ENCODE data around the gene LINC00305.

LINC00305 gene

GRCh38 chr18:64095056-64095455 lies 53.8 kb downstream of the LINC00305 start:
- Histone ChIP-seq H3K36me3 (ENCODE audit: control insufficient read depth, insufficient read depth, low read length) (no peaks in the 10 kb centered on the region), H3K9me3 (ENCODE audit: control insufficient read depth, low read length) (no peaks in the 10 kb centered on the region), H3K27ac (ENCODE audit: insufficient read depth, low read length, poor library complexity, severe bottlenecking) (no peak overlapping the region), H3K27me3 (replicated peaks; ENCODE audit: control insufficient read depth, insufficient read depth, low read length, poor library complexity, severe bottlenecking) (no peaks in the 10 kb centered on the region), H3K4me1 (ENCODE audit: control insufficient read depth, insufficient read depth, low read length, poor library complexity, severe bottlenecking) (no peaks in the 10 kb centered on the region), H3K4me3 (ENCODE audit: insufficient read depth, low read depth, low read length, poor library complexity, severe bottlenecking) (no peak overlapping the region)
- DNase-seq: no peak

GRCh38 chr18:64094210-64094609 lies 54.7 kb downstream of the LINC00305 start:
- Histone ChIP-seq H3K27ac (ENCODE audit: insufficient read depth, low read length, poor library complexity, severe bottlenecking) (no peak overlapping the region), H3K4me3 (ENCODE audit: insufficient read depth, low read depth, low read length, poor library complexity, severe bottlenecking) (no peak overlapping the region), H3K36me3 (ENCODE audit: control insufficient read depth, insufficient read depth, low read length) (no peaks in the 10 kb centered on the region), H3K4me1 (ENCODE audit: control insufficient read depth, insufficient read depth, low read length, poor library complexity, severe bottlenecking) (no peaks in the 10 kb centered on the region), H3K9me3 (ENCODE audit: control insufficient read depth, low read length) (no peaks in the 10 kb centered on the region), H3K27me3 (replicated peaks; ENCODE audit: control insufficient read depth, insufficient read depth, low read length, poor library complexity, severe bottlenecking) (no peaks in the 10 kb centered on the region)
- DNase-seq: no peak

- H3K4me3 ChIP-seq (ENCODE audit: insufficient read depth, low read depth, low read length, poor library complexity, severe bottlenecking): no peak overlapping the region
These were observed 57.4 kb downstream of the LINC00305 start for GRCh38 chr18:64091526-64091925.

GRCh38 chr18:64090876-64091275 lies 58.0 kb downstream of the LINC00305 start:
- Histone ChIP-seq H3K9me3 (ENCODE audit: control insufficient read depth, low read length) (no peaks in the 10 kb centered on the region), H3K27ac (ENCODE audit: insufficient read depth, low read length, poor library complexity, severe bottlenecking) (no peak overlapping the region), H3K4me1 (ENCODE audit: control insufficient read depth, insufficient read depth, low read length, poor library complexity, severe bottlenecking) (no peaks in the 10 kb centered on the region), H3K27me3 (replicated peaks; ENCODE audit: control insufficient read depth, insufficient read depth, low read length, poor library complexity, severe bottlenecking) (no peaks in the 10 kb centered on the region), H3K4me3 (ENCODE audit: insufficient read depth, low read depth, low read length, poor library complexity, severe bottlenecking) (no peak overlapping the region), H3K36me3 (ENCODE audit: control insufficient read depth, insufficient read depth, low read length) (no peaks in the 10 kb centered on the region)
- no peak for DNase-seq

More at GRCh38 chr18:64091526-64091925, 57.4 kb downstream of the LINC00305 start:
- Histone ChIP-seq H3K4me1 (ENCODE audit: control insufficient read depth, insufficient read depth, low read length, poor library complexity, severe bottlenecking) (no peaks in the 10 kb centered on the region), H3K27ac (ENCODE audit: insufficient read depth, low read length, poor library complexity, severe bottlenecking) (no peak overlapping the region), H3K27me3 (replicated peaks; ENCODE audit: control insufficient read depth, insufficient read depth, low read length, poor library complexity, severe bottlenecking) (no peaks in the 10 kb centered on the region), H3K9me3 (ENCODE audit: control insufficient read depth, low read length) (no peaks in the 10 kb centered on the region), H3K36me3 (ENCODE audit: control insufficient read depth, insufficient read depth, low read length) (no peaks in the 10 kb centered on the region)
- DNase-seq: no peak

GRCh38 chr18:64083916-64084315 lies 65.0 kb downstream of the LINC00305 start:
- DNase-seq: no peak
- Histone ChIP-seq H3K36me3 (ENCODE audit: control insufficient read depth, insufficient read depth, low read length) (no peaks in the 10 kb centered on the region), H3K4me3 (ENCODE audit: insufficient read depth, low read depth, low read length, poor library complexity, severe bottlenecking) (no peak overlapping the region), H3K9me3 (ENCODE audit: control insufficient read depth, low read length) (no peaks in the 10 kb centered on the region), H3K27me3 (replicated peaks; ENCODE audit: control insufficient read depth, insufficient read depth, low read length, poor library complexity, severe bottlenecking) (no peaks in the 10 kb centered on the region), H3K27ac (ENCODE audit: insufficient read depth, low read length, poor library complexity, severe bottlenecking) (no peak overlapping the region), H3K4me1 (ENCODE audit: control insufficient read depth, insufficient read depth, low read length, poor library complexity, severe bottlenecking) (no peaks in the 10 kb centered on the region)

DNA sequence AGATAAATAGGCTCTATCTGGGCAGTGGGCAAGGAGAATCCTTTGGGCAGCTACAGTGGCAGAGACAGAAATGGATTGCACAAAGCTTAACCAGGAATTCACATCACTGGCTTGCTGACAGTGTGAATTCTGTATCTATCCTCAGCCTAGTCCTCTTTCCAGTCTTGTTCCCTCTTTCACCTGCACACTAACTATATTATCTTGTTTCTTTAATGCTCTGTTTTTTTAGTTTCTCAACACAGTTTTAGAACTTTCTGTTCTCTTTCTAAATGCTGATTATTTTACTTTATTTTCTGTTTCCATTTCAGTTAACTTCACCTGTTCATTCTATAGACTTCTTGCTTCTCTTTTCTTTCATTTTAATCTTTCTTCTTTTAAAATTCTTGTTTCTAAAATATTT lies 66.4 kb downstream of the LINC00305 start:
- no peak for DNase-seq
- H3K9me3 ChIP-seq (ENCODE audit: control insufficient read depth, low read length): no peaks in the 10 kb centered on the region
- H3K27me3 ChIP-seq (replicated peaks; ENCODE audit: control insufficient read depth, insufficient read depth, low read length, poor library complexity, severe bottlenecking): no peaks in the 10 kb centered on the region

GRCh38 chr18:64082054-64082453 lies 66.8 kb downstream of the LINC00305 start:
- Histone ChIP-seq H3K27me3 (replicated peaks; ENCODE audit: control insufficient read depth, insufficient read depth, low read length, poor library complexity, severe bottlenecking) (no peaks in the 10 kb centered on the region), H3K4me3 (ENCODE audit: insufficient read depth, low read depth, low read length, poor library complexity, severe bottlenecking) (no peak overlapping the region), H3K36me3 (ENCODE audit: control insufficient read depth, insufficient read depth, low read length) (no peaks in the 10 kb centered on the region), H3K4me1 (ENCODE audit: control insufficient read depth, insufficient read depth, low read length, poor library complexity, severe bottlenecking) (no peaks in the 10 kb centered on the region), H3K27ac (ENCODE audit: insufficient read depth, low read length, poor library complexity, severe bottlenecking) (no peak overlapping the region), H3K9me3 (ENCODE audit: control insufficient read depth, low read length) (no peaks in the 10 kb centered on the region)
- no peak for DNase-seq

More for the DNA sequence above, 66.4 kb downstream of the LINC00305 start:
- no peak overlapping the region for H3K27ac ChIP-seq (ENCODE audit: insufficient read depth, low read length, poor library complexity, severe bottlenecking)
- no peak overlapping the region for H3K4me3 ChIP-seq (ENCODE audit: insufficient read depth, low read depth, low read length, poor library complexity, severe bottlenecking)
- no peaks in the 10 kb centered on the region for H3K4me1 ChIP-seq (ENCODE audit: control insufficient read depth, insufficient read depth, low read length, poor library complexity, severe bottlenecking)
- H3K36me3 ChIP-seq (ENCODE audit: control insufficient read depth, insufficient read depth, low read length): no peaks in the 10 kb centered on the region

- Histone ChIP-seq H3K9me3 (ENCODE audit: control insufficient read depth, low read length) (no peaks in the 10 kb centered on the region), H3K4me1 (ENCODE audit: control insufficient read depth, insufficient read depth, low read length, poor library complexity, severe bottlenecking) (no peaks in the 10 kb centered on the region), H3K27ac (ENCODE audit: insufficient read depth, low read length, poor library complexity, severe bottlenecking) (no peak overlapping the region), H3K4me3 (ENCODE audit: insufficient read depth, low read depth, low read length, poor library complexity, severe bottlenecking) (no peak overlapping the region), H3K27me3 (replicated peaks; ENCODE audit: control insufficient read depth, insufficient read depth, low read length, poor library complexity, severe bottlenecking) (no peaks in the 10 kb centered on the region), H3K36me3 (ENCODE audit: control insufficient read depth, insufficient read depth, low read length) (no peaks in the 10 kb centered on the region)
- DNase-seq: no peak
These were observed 74.9 kb downstream of the LINC00305 start for GRCh38 chr18:64073971-64074370.

DNA sequence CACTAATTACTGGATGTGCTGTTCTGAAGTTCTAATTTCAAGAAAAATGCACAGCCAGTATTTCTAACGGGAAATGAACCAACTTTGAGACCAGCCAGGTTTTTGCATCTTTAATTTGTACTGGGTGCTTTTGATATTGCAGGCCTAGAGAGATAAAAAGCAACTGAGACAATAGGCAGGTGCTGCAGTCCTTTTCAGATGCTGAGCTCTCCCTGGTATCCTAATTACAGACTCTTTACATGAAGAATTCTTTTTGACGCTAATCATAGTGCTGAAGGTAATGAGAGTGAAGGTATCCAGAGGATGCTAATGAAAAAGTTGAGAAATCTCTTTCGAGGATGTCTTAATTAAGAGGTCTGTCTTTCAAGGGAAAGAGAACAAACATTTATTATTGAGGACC lies 93.9 kb downstream of the LINC00305 start:
- Histone ChIP-seq H3K27ac (ENCODE audit: insufficient read depth, low read length, poor library complexity, severe bottlenecking) (no peak overlapping the region), H3K4me3 (ENCODE audit: insufficient read depth, low read depth, low read length, poor library complexity, severe bottlenecking) (no peak overlapping the region), H3K27me3 (replicated peaks; ENCODE audit: control insufficient read depth, insufficient read depth, low read length, poor library complexity, severe bottlenecking) (no peaks in the 10 kb centered on the region), H3K36me3 (ENCODE audit: control insufficient read depth, insufficient read depth, low read length) (no peaks in the 10 kb centered on the region), H3K9me3 (ENCODE audit: control insufficient read depth, low read length) (no peaks in the 10 kb centered on the region), H3K4me1 (ENCODE audit: control insufficient read depth, insufficient read depth, low read length, poor library complexity, severe bottlenecking) (no peaks in the 10 kb centered on the region)
- no peak for DNase-seq

- no peaks in the 10 kb centered on the region for H3K27me3 ChIP-seq (replicated peaks; ENCODE audit: control insufficient read depth, insufficient read depth, low read length, poor library complexity, severe bottlenecking)
- H3K4me1 ChIP-seq (ENCODE audit: control insufficient read depth, insufficient read depth, low read length, poor library complexity, severe bottlenecking): no peaks in the 10 kb centered on the region
- DNase-seq: no peak
- no peak overlapping the region for H3K4me3 ChIP-seq (ENCODE audit: insufficient read depth, low read depth, low read length, poor library complexity, severe bottlenecking)
- no peaks in the 10 kb centered on the region for H3K9me3 ChIP-seq (ENCODE audit: control insufficient read depth, low read length)
- no peak overlapping the region for H3K27ac ChIP-seq (ENCODE audit: insufficient read depth, low read length, poor library complexity, severe bottlenecking)
- no peaks in the 10 kb centered on the region for H3K36me3 ChIP-seq (ENCODE audit: control insufficient read depth, insufficient read depth, low read length)
These were observed 95.6 kb downstream of the LINC00305 start for GRCh38 chr18:64053246-64053645.

- Histone ChIP-seq H3K4me3 (ENCODE audit: insufficient read depth, low read depth, low read length, poor library complexity, severe bottlenecking) (no peak overlapping the region), H3K27me3 (replicated peaks; ENCODE audit: control insufficient read depth, insufficient read depth, low read length, poor library complexity, severe bottlenecking) (no peaks in the 10 kb centered on the region), H3K27ac (ENCODE audit: insufficient read depth, low read length, poor library complexity, severe bottlenecking) (no peak overlapping the region), H3K9me3 (ENCODE audit: control insufficient read depth, low read length) (no peaks in the 10 kb centered on the region), H3K4me1 (ENCODE audit: control insufficient read depth, insufficient read depth, low read length, poor library complexity, severe bottlenecking) (no peaks in the 10 kb centered on the region), H3K36me3 (ENCODE audit: control insufficient read depth, insufficient read depth, low read length) (no peaks in the 10 kb centered on the region)
- DNase-seq: no peak
These were observed 96.1 kb downstream of the LINC00305 start for GRCh38 chr18:64052772-64053171.

Data from effector memory CD4-positive, alpha-beta T cell (primary cell).